HTERT RPE-1 (cell line): ENCODE results near the gene AOX1.
"Not testable (repeated sequence)": the region's sequence is repeated elsewhere in the genome, so short reads cannot be mapped to it uniquely, and the experiment has no call there.

Experiments used
- in situ Hi-C: fragments of 300-500 bp; cut with MboI; formaldehyde crosslinking; loops from 4 replicates; pipeline ENCODE4 v1.14.3; 2020; ENCODE audit warnings: low sequenced_read_pairs

Gene AOX1

DNA sequence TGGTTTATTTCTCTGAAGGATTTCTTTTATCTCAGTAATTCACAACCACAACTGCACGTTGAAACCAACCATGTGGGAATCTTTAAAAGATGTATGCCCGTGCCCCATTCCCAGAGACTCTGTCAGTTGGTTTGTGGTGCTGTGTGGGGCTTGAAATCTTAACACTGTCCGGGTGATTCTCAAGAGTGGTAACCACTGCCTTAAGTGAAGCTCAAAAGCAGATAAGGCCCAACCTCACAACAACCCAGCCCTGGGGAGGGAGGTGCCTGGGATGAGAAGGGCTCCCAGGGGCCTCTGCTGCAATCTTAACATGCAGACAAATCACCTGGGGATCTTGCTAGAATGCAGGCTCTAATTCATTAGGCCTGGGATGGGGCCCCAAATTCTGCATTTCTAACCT lies 13.4 kb downstream of the AOX1 start:
- in situ Hi-C loops: loop anchor here (25.0 kb wide), 1 partner anchor 113 kb away; no protein-coding TSS in a partner anchor

GRCh38 chr2:200600549-200601225 lies 14.9 kb downstream of the AOX1 start:
- in situ Hi-C loops: no loop called here

GRCh38 chr2:200602584-200602983 lies 16.8 kb downstream of the AOX1 start:
- in situ Hi-C loops: no loop called here

DNA sequence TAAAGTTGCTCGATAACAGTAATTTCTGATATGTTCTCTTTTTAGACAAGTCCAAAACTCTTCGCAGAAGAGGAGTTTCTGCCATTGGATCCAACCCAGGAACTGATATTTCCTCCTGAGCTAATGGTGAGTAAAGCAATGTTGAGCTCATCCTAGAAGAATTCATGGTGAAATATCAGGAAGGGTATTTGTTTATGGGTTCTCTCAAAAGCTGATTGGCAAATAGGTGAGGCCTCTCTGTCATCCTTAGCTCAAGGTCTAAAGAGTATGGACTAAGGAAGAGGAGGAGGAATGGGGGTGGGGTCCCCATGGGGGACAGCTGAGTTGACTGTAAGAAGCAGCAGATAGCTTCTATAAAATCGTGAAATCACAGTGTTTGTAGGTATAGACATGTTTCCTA lies 18.2 kb downstream of the AOX1 start:
- in situ Hi-C loops: no loop called here

GRCh38 chr2:200604571-200605255 lies 18.9 kb downstream of the AOX1 start:
- in situ Hi-C loops: no loop called here

GRCh38 chr2:200608341-200609027 lies 22.7 kb downstream of the AOX1 start:
- in situ Hi-C loops: no loop called here

GRCh38 chr2:200609028-200609614 lies 23.3 kb downstream of the AOX1 start:
- in situ Hi-C loops: no loop called here

DNA sequence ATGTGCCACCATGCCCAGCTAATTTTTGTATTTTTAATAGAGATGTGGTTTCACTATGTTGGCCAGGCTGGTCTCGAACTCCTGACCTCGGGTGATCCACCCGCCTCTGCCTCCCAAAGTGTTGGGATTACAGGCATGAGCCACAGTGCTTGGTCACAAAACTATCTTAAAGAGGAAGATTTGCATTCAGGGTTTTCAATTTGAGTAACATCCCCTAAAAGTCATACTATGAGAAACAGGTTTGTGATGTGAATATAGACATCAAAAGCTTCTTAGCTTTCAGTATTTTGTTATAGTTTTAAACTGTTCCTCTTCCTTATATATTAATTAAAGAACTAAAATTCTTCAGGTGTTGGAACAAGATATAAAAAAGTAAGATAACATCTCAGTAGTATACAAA lies 24.4 kb downstream of the AOX1 start:
- in situ Hi-C loops: not testable (repeated sequence)

GRCh38 chr2:200613692-200614091 lies 27.9 kb downstream of the AOX1 start:
- in situ Hi-C loops: no loop called here

DNA sequence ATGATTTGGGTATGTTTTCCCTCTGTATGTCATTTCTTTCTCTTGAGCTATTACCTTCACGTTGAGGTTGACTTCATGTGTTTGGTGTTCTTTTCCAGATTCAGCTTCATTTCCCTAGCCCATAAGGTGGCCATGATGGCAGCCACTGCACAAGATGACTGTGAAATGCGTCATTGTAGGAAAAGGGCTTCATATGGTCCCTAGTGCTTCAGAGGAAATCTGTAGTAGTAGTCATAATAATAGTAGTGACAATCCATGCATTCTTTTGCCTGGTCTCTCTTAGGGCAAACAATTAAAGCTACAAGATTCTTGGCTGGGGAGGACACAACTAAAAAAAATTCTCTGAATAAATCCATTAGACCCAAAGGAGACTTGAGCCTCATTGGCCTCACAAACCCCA lies 28.4 kb downstream of the AOX1 start:
- in situ Hi-C loops: no loop called here

GRCh38 chr2:200615247-200615646 lies 29.4 kb downstream of the AOX1 start:
- in situ Hi-C loops: no loop called here

DNA sequence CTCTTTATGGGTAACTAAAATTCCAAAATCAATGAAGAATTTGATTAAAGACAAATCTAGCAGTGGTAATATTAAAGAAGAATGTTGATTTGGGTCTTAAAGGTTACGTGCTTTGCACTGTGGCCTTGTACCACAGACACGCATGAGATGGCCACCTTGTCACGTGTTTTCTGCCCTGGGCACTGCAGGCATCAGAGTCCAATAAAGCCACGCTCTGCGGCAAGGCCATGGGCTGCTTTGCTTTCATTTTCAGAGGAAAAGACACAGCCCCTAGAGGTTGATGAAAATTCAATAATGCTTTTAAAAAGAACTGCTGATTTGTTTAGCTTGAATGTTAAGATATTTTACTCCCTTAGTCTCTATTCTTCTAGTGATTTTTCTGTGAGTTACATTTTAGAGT lies 30.4 kb downstream of the AOX1 start:
- in situ Hi-C loops: no loop called here

GRCh38 chr2:200616656-200617055 lies 30.8 kb downstream of the AOX1 start:
- in situ Hi-C loops: no loop called here

- in situ Hi-C loops: no loop called here
These were observed 31.6 kb downstream of the AOX1 start for GRCh38 chr2:200617156-200618053.

DNA sequence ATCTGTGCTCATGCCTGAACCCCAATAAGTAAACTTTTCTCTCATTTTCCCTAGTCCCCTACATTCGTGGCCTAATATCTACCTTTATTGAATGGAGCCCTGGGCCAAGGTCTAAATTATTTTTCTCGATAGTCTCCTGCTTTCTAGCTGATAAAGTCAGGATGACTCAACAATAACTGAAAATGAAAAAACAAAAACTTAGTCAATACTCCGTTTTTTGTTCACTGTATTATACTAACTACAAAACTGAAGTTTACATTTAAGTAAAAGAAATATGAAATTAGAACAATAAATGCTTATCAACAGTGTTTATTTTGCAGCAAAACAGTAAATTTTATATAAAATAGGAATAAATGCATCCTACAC lies 32.2 kb downstream of the AOX1 start:
- in situ Hi-C loops: no loop called here

DNA sequence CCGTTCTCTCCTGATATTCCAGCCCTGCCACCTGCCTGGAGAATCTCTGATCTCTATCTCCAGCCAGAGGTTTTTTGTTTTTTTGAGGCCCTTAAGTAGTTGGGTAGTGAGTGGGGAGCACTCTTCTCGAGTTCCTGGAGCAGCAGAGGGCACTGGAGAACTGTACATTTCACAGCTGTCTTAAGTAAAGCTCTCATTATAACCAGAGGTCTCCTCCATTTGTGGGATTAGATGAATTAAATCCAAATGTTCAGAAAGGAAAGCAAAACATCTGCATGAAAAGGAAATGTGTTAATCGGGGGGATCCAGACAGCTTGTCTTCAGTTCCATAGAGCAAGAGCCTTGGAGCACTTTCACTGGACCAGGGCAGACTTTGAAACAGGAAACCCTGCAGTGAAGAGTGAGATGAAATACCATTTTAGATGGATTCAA lies 32.8 kb downstream of the AOX1 start:
- in situ Hi-C loops: no loop called here

DNA sequence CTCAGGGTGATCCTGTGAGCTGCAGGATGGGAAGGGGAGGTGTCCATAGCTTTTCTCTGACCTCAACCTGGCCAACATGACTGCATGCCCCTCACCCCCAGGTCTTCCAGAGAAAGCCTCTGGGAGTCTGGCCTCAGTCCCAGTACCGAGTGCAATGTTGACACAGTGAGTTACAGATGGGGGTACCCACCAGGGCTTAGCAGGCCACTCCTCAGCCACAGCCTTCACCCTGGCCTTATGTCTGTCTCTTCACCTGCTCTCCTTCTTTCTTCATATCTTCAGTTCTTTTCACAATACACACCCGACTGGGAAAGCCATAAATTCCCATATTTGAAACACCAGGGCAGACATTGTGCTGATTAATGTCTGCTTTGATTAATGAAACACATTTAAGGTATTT lies 33.5 kb downstream of the AOX1 start:
- in situ Hi-C loops: no loop called here

- in situ Hi-C loops: no loop called here
These were observed 35.0 kb downstream of the AOX1 start for GRCh38 chr2:200620606-200621390.

GRCh38 chr2:200622106-200622505 lies 36.3 kb downstream of the AOX1 start:
- in situ Hi-C loops: no loop called here

- in situ Hi-C loops: no loop called here
These were observed 38.2 kb downstream of the AOX1 start for GRCh38 chr2:200624026-200624425.
